ENCODE measurements around the gene COL1A2.

GRCh38 chr7:94355454-94355853, 39.2 kb upstream of the COL1A2 start:
- TF ChIP-seq CTCF (conservative IDR thresholded peaks at IDR 0.05; ENCODE audit: low read depth, low read length), result no peak
- TF ChIP-seq EZH2 (IDR thresholded peaks at IDR 0.05; ENCODE audit: borderline replicate concordance, low read depth, low read length, poor library complexity, severe bottlenecking), result no peak
